ENCODE measurements around the gene PPARG. TPM values are rescaled to one million over a fixed set of nuclear protein-coding genes. Genes with fewer than 3 reads are reported as not detected.

Gene PPARG
- total RNA-seq, 4 donors from 2014 or later: 9.7 to 17.8 (median 11.7) TPM

- Histone ChIP-seq H3K27ac (no peak overlapping the region), H3K36me3 (no peaks in the 10 kb centered on the region), H3K27me3 (no peaks in the 10 kb centered on the region), H3K9me3 (no peaks in the 10 kb centered on the region), H3K4me3 (no peak overlapping the region), H3K4me1 (no peaks in the 10 kb centered on the region)
- WGBS: 90% methylated on average over 4 of the region's 4 CpGs
- TF ChIP-seq, protein P1, sequence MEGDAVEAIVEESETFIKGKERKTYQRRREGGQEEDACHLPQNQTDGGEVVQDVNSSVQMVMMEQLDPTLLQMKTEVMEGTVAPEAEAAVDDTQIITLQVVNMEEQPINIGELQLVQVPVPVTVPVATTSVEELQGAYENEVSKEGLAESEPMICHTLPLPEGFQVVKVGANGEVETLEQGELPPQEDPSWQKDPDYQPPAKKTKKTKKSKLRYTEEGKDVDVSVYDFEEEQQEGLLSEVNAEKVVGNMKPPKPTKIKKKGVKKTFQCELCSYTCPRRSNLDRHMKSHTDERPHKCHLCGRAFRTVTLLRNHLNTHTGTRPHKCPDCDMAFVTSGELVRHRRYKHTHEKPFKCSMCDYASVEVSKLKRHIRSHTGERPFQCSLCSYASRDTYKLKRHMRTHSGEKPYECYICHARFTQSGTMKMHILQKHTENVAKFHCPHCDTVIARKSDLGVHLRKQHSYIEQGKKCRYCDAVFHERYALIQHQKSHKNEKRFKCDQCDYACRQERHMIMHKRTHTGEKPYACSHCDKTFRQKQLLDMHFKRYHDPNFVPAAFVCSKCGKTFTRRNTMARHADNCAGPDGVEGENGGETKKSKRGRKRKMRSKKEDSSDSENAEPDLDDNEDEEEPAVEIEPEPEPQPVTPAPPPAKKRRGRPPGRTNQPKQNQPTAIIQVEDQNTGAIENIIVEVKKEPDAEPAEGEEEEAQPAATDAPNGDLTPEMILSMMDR (IDR thresholded peaks at IDR 0.05): no peak
- TF ChIP-seq POLR2AphosphoS5 (IDR thresholded peaks at IDR 0.05): no peak
- TF ChIP-seq EP300 (IDR thresholded peaks at IDR 0.05): no peak
- no peak for TF ChIP-seq POLR2A (IDR thresholded peaks at IDR 0.05)
- no peak for DNase-seq (ENCODE audit: low spot score in 2 of 2)
These were observed 126.3 kb downstream of the PPARG start for GRCh38 chr3:12415014-12415680.

- H3K27ac ChIP-seq: no peak overlapping the region
- TF ChIP-seq POLR2A (IDR thresholded peaks at IDR 0.05) (no peak), POLR2AphosphoS5 (IDR thresholded peaks at IDR 0.05) (no peak), EP300 (IDR thresholded peaks at IDR 0.05) (no peak)
- TF ChIP-seq, protein P1 (IDR thresholded peaks at IDR 0.05): no peak
- no peak overlapping the region for H3K4me3 ChIP-seq
- H3K36me3 ChIP-seq: no peaks in the 10 kb centered on the region
- no peak for DNase-seq (ENCODE audit: low spot score in 2 of 2)
- no peaks in the 10 kb centered on the region for H3K9me3 ChIP-seq
- 72% methylated on average over 8 of the region's 8 CpGs for WGBS
- no peaks in the 10 kb centered on the region for H3K4me1 ChIP-seq
- H3K27me3 ChIP-seq: peaks cover 4% of the 10 kb centered on the region
These were observed 127.9 kb downstream of the PPARG start for GRCh38 chr3:12416731-12417130.

GRCh38 chr3:12420393-12420792 is 131.5 kb downstream of the PPARG start:
- Histone ChIP-seq H3K4me3 (no peak overlapping the region), H3K9me3 (no peaks in the 10 kb centered on the region), H3K36me3 (no peaks in the 10 kb centered on the region), H3K27me3 (peaks cover 6% of the 10 kb centered on the region), H3K27ac (no peak overlapping the region), H3K4me1 (peaks cover 5% of the 10 kb centered on the region)
- WGBS: 85% methylated on average over 3 of the region's 3 CpGs
- TF ChIP-seq, protein P1 (IDR thresholded peaks at IDR 0.05): no peak
- TF ChIP-seq EP300 (IDR thresholded peaks at IDR 0.05): no peak
- no peak for TF ChIP-seq POLR2A (IDR thresholded peaks at IDR 0.05)
- no peak for TF ChIP-seq POLR2AphosphoS5 (IDR thresholded peaks at IDR 0.05)
- no peak for DNase-seq (ENCODE audit: low spot score in 2 of 2)

DNA sequence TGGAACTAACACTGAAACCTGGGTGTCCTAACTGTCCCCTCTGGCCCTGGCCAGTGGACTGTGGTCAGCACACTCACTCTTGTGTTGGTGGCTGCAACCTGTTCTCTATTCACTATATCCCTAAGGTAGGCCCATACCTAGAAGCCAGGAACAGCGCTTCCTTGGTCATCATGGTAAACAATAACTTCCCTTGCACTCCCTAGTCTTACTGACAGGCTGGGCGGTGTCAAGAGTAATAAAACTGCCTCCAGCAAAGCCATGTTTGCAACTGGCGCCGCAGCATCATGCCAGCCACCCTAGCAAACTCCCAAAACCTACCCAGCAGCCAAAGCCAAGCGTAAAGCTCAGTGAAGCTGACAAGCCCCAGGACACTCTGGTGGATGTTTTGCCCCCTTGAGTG is 132.3 kb downstream of the PPARG start:
- no peak for DNase-seq (ENCODE audit: low spot score in 2 of 2)
- no peak overlapping the region for H3K4me3 ChIP-seq
- peaks cover 5% of the 10 kb centered on the region for H3K4me1 ChIP-seq
- WGBS: 52% methylated on average over 5 of the region's 5 CpGs
- no peaks in the 10 kb centered on the region for H3K9me3 ChIP-seq
- H3K36me3 ChIP-seq: no peaks in the 10 kb centered on the region
- peaks cover 8% of the 10 kb centered on the region for H3K27me3 ChIP-seq
- no peak overlapping the region for H3K27ac ChIP-seq
- TF ChIP-seq POLR2AphosphoS5 (IDR thresholded peaks at IDR 0.05) (no peak), POLR2A (IDR thresholded peaks at IDR 0.05) (no peak), EP300 (IDR thresholded peaks at IDR 0.05) (no peak)
- TF ChIP-seq, protein P1 (IDR thresholded peaks at IDR 0.05): no peak

DNA sequence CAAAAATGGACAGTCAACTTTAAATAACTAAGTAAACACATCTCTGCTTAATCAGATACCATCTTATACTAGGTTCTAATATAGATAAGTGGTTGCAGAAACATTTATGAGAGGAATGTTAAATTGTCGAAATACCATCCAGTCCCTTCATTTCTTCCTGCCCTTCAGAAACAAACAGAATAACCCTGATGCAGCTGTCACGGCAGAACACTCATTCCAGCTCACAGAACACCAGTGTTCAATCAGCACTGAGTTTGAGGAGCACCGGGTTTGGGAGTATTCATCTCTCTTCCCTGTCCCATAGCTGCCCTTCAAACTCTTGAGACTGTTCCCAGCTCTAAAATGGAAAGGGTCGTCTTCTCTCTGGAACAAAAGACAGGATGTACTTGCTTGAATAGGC is 134.3 kb downstream of the PPARG start:
- WGBS: 89% methylated on average over 4 of the region's 4 CpGs
- Histone ChIP-seq H3K4me1 (peaks cover 5% of the 10 kb centered on the region), H3K27me3 (peaks cover 8% of the 10 kb centered on the region), H3K4me3 (no peak overlapping the region), H3K27ac (no peak overlapping the region), H3K9me3 (no peaks in the 10 kb centered on the region), H3K36me3 (no peaks in the 10 kb centered on the region)
- no peak for DNase-seq (ENCODE audit: low spot score in 2 of 2)
- TF ChIP-seq POLR2AphosphoS5 (IDR thresholded peaks at IDR 0.05): no peak
- no peak for TF ChIP-seq POLR2A (IDR thresholded peaks at IDR 0.05)
- TF ChIP-seq EP300 (IDR thresholded peaks at IDR 0.05): no peak
- TF ChIP-seq, protein P1 (IDR thresholded peaks at IDR 0.05): no peak

All from suprapubic skin (tissue), 4 donors.